ENCODE data around the gene CD8B2. TPM values are rescaled to one million over a fixed set of nuclear protein-coding genes. Genes with fewer than 3 reads are reported as not detected.
"Not testable (repeated sequence)": the region's sequence is repeated elsewhere in the genome, so short reads cannot be mapped to it uniquely, and the experiment has no call there.

CD8B2 gene
- total and polyA plus RNA-seq, 2 donors (not counting 1 experiment from before 2014, with no cell fraction given) = not detected

GRCh38 chr2:106487386-106488191 lies 425 bp downstream of the CD8B2 start:
- CTCF ChIA-PET = not testable (repeated sequence)

GRCh38 chr2:106489701-106490100 lies 2.5 kb downstream of the CD8B2 start:
- CTCF ChIA-PET; H3K27ac ChIP-seq (ENCODE audit: low read length in 2 of 2); DNase-seq; H3K4me1 ChIP-seq (ENCODE audit: control insufficient read depth in 2 of 2, insufficient read depth in 2 of 2, low read length in 2 of 2); H4K20me1 ChIP-seq (ENCODE audit: control insufficient read depth, insufficient read depth, low read length, poor library complexity, severe bottlenecking); intact Hi-C loops (cut with micrococcal nuclease); ATAC-seq (ENCODE audit: low read depth); H3K4me1 Mint-ChIP-seq; H3K9me3 ChIP-seq (ENCODE audit: control extremely low read depth in 1 of 3, control insufficient read depth in 2 of 3, insufficient read depth in 1 of 3, low read length in 2 of 3); H3K4me2 ChIP-seq (replicated peaks; ENCODE audit: low read depth, low read length, poor library complexity, severe bottlenecking); H3K4me3 ChIP-seq (ENCODE audit: control extremely low read depth in 1 of 5, extremely low read depth in 1 of 5, insufficient read depth in 1 of 5, low read depth in 2 of 5, low read length in 4 of 5); H3K36me3 ChIP-seq (replicated peaks in 1 of 2; ENCODE audit: control extremely low read depth in 1 of 2, control insufficient read depth in 1 of 2, extremely low read depth in 1 of 2, insufficient read depth in 2 of 2, low read length in 1 of 2); H3K27ac Mint-ChIP-seq; H3K27me3 ChIP-seq (replicated peaks in 1 of 4; ENCODE audit: control extremely low read depth in 1 of 4, control insufficient read depth in 3 of 4, insufficient read depth in 4 of 4, low read length in 3 of 4); POLR2A ChIA-PET; H3K4me3 Mint-ChIP-seq; H3K9me3 Mint-ChIP-seq (ENCODE audit: insufficient read depth); H3K79me2 ChIP-seq (ENCODE audit: control insufficient read depth, insufficient read depth, low read length); H3K9ac ChIP-seq (ENCODE audit: low read length); H2AFZ ChIP-seq (ENCODE audit: insufficient read depth, low read depth, low read length, poor library complexity, severe bottlenecking): not testable (repeated sequence)
- WGBS (ENCODE audit: insufficient coverage) = 86% methylated on average over 4 of the region's 6 CpGs
- H3K27me3 Mint-ChIP-seq = peaks cover 18% of the 10 kb centered on the region

More at GRCh38 chr2:106487386-106488191, 425 bp downstream of the CD8B2 start:
- H2AFZ ChIP-seq (ENCODE audit: insufficient read depth, low read depth, low read length, poor library complexity, severe bottlenecking); H3K27ac Mint-ChIP-seq; H4K20me1 ChIP-seq (ENCODE audit: control insufficient read depth, insufficient read depth, low read length, poor library complexity, severe bottlenecking); H3K79me2 ChIP-seq (ENCODE audit: control insufficient read depth, insufficient read depth, low read length); H3K27ac ChIP-seq (ENCODE audit: low read length in 2 of 2); H3K36me3 ChIP-seq (replicated peaks in 1 of 2; ENCODE audit: control extremely low read depth in 1 of 2, control insufficient read depth in 1 of 2, extremely low read depth in 1 of 2, insufficient read depth in 2 of 2, low read length in 1 of 2); H3K9me3 Mint-ChIP-seq (ENCODE audit: insufficient read depth); H3K27me3 ChIP-seq (replicated peaks in 1 of 4; ENCODE audit: control extremely low read depth in 1 of 4, control insufficient read depth in 3 of 4, insufficient read depth in 4 of 4, low read length in 3 of 4); H3K4me2 ChIP-seq (replicated peaks; ENCODE audit: low read depth, low read length, poor library complexity, severe bottlenecking); intact Hi-C loops (cut with micrococcal nuclease); H3K9me3 ChIP-seq (ENCODE audit: control extremely low read depth in 1 of 3, control insufficient read depth in 2 of 3, insufficient read depth in 1 of 3, low read length in 2 of 3); H3K4me1 Mint-ChIP-seq; H3K9ac ChIP-seq (ENCODE audit: low read length); POLR2A ChIA-PET; ATAC-seq (ENCODE audit: low read depth); DNase-seq; H3K4me3 ChIP-seq (ENCODE audit: control extremely low read depth in 1 of 5, extremely low read depth in 1 of 5, insufficient read depth in 1 of 5, low read depth in 2 of 5, low read length in 4 of 5); H3K4me3 Mint-ChIP-seq; H3K4me1 ChIP-seq (ENCODE audit: control insufficient read depth in 2 of 2, insufficient read depth in 2 of 2, low read length in 2 of 2): not testable (repeated sequence)
- WGBS (ENCODE audit: insufficient coverage) = 22% methylated on average over 36 of the region's 44 CpGs
- H3K27me3 Mint-ChIP-seq = peaks cover 23% of the 10 kb centered on the region

GRCh38 chr2:106492399-106492798 lies 5.2 kb downstream of the CD8B2 start:
- H3K27me3 Mint-ChIP-seq = peaks cover 12% of the 10 kb centered on the region
- ATAC-seq (ENCODE audit: low read depth); H2AFZ ChIP-seq (ENCODE audit: insufficient read depth, low read depth, low read length, poor library complexity, severe bottlenecking); H3K27ac Mint-ChIP-seq; H3K4me2 ChIP-seq (replicated peaks; ENCODE audit: low read depth, low read length, poor library complexity, severe bottlenecking); H3K4me1 Mint-ChIP-seq; intact Hi-C loops (cut with micrococcal nuclease); H3K4me1 ChIP-seq (ENCODE audit: control insufficient read depth in 2 of 2, insufficient read depth in 2 of 2, low read length in 2 of 2); H3K9me3 ChIP-seq (ENCODE audit: control extremely low read depth in 1 of 3, control insufficient read depth in 2 of 3, insufficient read depth in 1 of 3, low read length in 2 of 3); H3K9me3 Mint-ChIP-seq (ENCODE audit: insufficient read depth); H4K20me1 ChIP-seq (ENCODE audit: control insufficient read depth, insufficient read depth, low read length, poor library complexity, severe bottlenecking); H3K79me2 ChIP-seq (ENCODE audit: control insufficient read depth, insufficient read depth, low read length); DNase-seq; H3K27ac ChIP-seq (ENCODE audit: low read length in 2 of 2); H3K4me3 ChIP-seq (ENCODE audit: control extremely low read depth in 1 of 5, extremely low read depth in 1 of 5, insufficient read depth in 1 of 5, low read depth in 2 of 5, low read length in 4 of 5); POLR2A ChIA-PET; H3K27me3 ChIP-seq (replicated peaks in 1 of 4; ENCODE audit: control extremely low read depth in 1 of 4, control insufficient read depth in 3 of 4, insufficient read depth in 4 of 4, low read length in 3 of 4); H3K4me3 Mint-ChIP-seq; CTCF ChIA-PET; H3K9ac ChIP-seq (ENCODE audit: low read length); H3K36me3 ChIP-seq (replicated peaks in 1 of 2; ENCODE audit: control extremely low read depth in 1 of 2, control insufficient read depth in 1 of 2, extremely low read depth in 1 of 2, insufficient read depth in 2 of 2, low read length in 1 of 2): not testable (repeated sequence)
- WGBS (ENCODE audit: insufficient coverage) = 43% methylated on average over 3 of the region's 6 CpGs

- 70% methylated on average over 4 of the region's 6 CpGs for WGBS (ENCODE audit: insufficient coverage)
- H3K4me2 ChIP-seq (replicated peaks; ENCODE audit: low read depth, low read length, poor library complexity, severe bottlenecking); CTCF ChIA-PET; H3K27me3 Mint-ChIP-seq; H3K9ac ChIP-seq (ENCODE audit: low read length); H3K27ac Mint-ChIP-seq; H3K9me3 ChIP-seq (ENCODE audit: control extremely low read depth in 1 of 3, control insufficient read depth in 2 of 3, insufficient read depth in 1 of 3, low read length in 2 of 3); H3K4me1 ChIP-seq (ENCODE audit: control insufficient read depth in 2 of 2, insufficient read depth in 2 of 2, low read length in 2 of 2); H4K20me1 ChIP-seq (ENCODE audit: control insufficient read depth, insufficient read depth, low read length, poor library complexity, severe bottlenecking); DNase-seq; H3K36me3 ChIP-seq (replicated peaks in 1 of 2; ENCODE audit: control extremely low read depth in 1 of 2, control insufficient read depth in 1 of 2, extremely low read depth in 1 of 2, insufficient read depth in 2 of 2, low read length in 1 of 2); H3K27ac ChIP-seq (ENCODE audit: low read length in 2 of 2); H2AFZ ChIP-seq (ENCODE audit: insufficient read depth, low read depth, low read length, poor library complexity, severe bottlenecking); H3K4me3 Mint-ChIP-seq; ATAC-seq (ENCODE audit: low read depth); intact Hi-C loops (cut with micrococcal nuclease); H3K79me2 ChIP-seq (ENCODE audit: control insufficient read depth, insufficient read depth, low read length); H3K9me3 Mint-ChIP-seq (ENCODE audit: insufficient read depth); H3K4me1 Mint-ChIP-seq; POLR2A ChIA-PET; H3K4me3 ChIP-seq (ENCODE audit: control extremely low read depth in 1 of 5, extremely low read depth in 1 of 5, insufficient read depth in 1 of 5, low read depth in 2 of 5, low read length in 4 of 5); H3K27me3 ChIP-seq (replicated peaks in 1 of 4; ENCODE audit: control extremely low read depth in 1 of 4, control insufficient read depth in 3 of 4, insufficient read depth in 4 of 4, low read length in 3 of 4): not testable (repeated sequence)
These were observed 5.7 kb downstream of the CD8B2 start for GRCh38 chr2:106492913-106493312.
